Left ventricle myocardium inferior (tissue), 1 donor: ENCODE results near the gene MGAT1. TPM values are rescaled to one million over a fixed set of nuclear protein-coding genes. Genes with fewer than 3 reads are reported as not detected.
"Not testable (repeated sequence)": the region's sequence is repeated elsewhere in the genome, so short reads cannot be mapped to it uniquely, and the experiment has no call there.

Experiments used
- DNase-seq: peaks from one replicate; pipeline ENCODE4 v3.0.0-alpha.2; 2020
- H3K27ac ChIP-seq: fragments of 200-600 bp; replicated peaks from 2 replicates; pipeline ENCODE4 v1.8.0; 2021
- H3K27me3 ChIP-seq: fragments of 200-600 bp; 2 replicates; pipeline ENCODE4 v1.8.0; 2021; ENCODE audit warnings: low read depth
- H3K36me3 ChIP-seq: fragments of 200-600 bp; 2 replicates; pipeline ENCODE4 v1.8.0; 2021
- H3K4me1 ChIP-seq: fragments of 200-600 bp; 2 replicates; pipeline ENCODE4 v1.8.0; 2021
- H3K4me3 ChIP-seq: fragments of 200-600 bp; 2 replicates; pipeline ENCODE4 v1.8.0; 2021; ENCODE audit warnings: mild to moderate bottlenecking, moderate library complexity
- H3K9me3 ChIP-seq: fragments of 200-600 bp; replicated peaks from 2 replicates; pipeline ENCODE4 v1.8.0; 2021
- intact Hi-C: fragments of 100-400 bp; cut with micrococcal nuclease; formaldehyde crosslinking; loops from one replicate; pipeline ENCODE4 v1.11.0; 2022
- total RNA-seq: library from RNA; stranded (reverse); fragmentation: NEBNext Ultra II Directional; extraction: Animal tissue kit (Norgen Biotek cat#: 25700); gene quantifications from one replicate; pipeline ENCODE4 v1.2.1, GENCODE V29; 2021
- TF ChIP-seq, protein P1 (sequence below): fragments of 200-600 bp; IDR thresholded peaks from 2 replicates; pipeline ENCODE4 v1.8.0; 2021; ENCODE audit warnings: antibody characterized with exemption, mild to moderate bottlenecking, borderline replicate concordance
- donor health status: DM: no; HTN: yes; CAD: no; lungs with severe emphysema.

Gene MGAT1
- total RNA-seq, 1 donor from 2014 or later, result 60.4 TPM

DNA sequence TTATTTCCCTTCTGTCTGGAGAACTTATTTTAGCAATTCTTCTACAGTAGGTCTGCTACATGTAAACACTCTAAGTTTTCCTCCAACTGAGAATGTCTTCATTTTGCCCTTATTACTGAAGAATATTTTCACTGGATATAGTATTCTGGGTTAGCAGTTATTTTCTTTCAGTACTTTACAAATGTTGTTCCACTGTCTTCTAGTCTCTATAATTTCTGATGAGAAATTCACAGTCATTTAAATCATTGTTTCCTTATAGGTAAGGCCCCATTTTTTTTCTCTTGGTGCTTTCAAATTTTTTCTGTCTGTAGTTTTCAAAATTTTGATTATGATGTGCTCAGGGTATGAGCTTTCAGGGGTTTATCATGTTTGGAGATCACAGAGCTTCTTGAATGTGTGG, 30.8 kb downstream of the MGAT1 start:
- Histone ChIP-seq H3K9me3 (peaks cover 31% of the 10 kb centered on the region), H3K27me3 (no peaks in the 10 kb centered on the region), H3K36me3 (no peaks in the 10 kb centered on the region), H3K4me3 (no peak overlapping the region), H3K27ac (no peak overlapping the region), H3K4me1 (no peaks in the 10 kb centered on the region)
- intact Hi-C loops, result no loop called here
- no peak for DNase-seq
- TF ChIP-seq, protein P1, sequence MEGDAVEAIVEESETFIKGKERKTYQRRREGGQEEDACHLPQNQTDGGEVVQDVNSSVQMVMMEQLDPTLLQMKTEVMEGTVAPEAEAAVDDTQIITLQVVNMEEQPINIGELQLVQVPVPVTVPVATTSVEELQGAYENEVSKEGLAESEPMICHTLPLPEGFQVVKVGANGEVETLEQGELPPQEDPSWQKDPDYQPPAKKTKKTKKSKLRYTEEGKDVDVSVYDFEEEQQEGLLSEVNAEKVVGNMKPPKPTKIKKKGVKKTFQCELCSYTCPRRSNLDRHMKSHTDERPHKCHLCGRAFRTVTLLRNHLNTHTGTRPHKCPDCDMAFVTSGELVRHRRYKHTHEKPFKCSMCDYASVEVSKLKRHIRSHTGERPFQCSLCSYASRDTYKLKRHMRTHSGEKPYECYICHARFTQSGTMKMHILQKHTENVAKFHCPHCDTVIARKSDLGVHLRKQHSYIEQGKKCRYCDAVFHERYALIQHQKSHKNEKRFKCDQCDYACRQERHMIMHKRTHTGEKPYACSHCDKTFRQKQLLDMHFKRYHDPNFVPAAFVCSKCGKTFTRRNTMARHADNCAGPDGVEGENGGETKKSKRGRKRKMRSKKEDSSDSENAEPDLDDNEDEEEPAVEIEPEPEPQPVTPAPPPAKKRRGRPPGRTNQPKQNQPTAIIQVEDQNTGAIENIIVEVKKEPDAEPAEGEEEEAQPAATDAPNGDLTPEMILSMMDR, result no peak

DNA sequence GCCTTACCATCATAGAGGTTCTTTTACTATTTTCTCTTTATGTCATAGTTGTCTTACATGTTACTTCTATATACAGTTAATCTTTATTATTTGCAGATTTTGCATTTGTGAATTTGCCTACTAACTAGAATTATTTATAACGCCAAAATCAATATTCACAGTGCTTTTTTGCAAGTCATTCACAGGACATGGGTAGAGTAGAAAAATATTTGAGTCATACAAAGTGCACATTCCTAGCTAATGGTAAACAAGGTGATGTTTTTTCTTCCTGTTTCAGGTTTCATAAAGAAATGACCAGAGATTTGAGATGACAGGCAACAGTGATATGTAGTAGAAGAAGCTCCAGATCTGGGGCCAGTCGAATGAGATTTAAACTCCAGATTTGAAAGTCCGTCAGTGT, 32.8 kb downstream of the MGAT1 start:
- peaks cover 42% of the 10 kb centered on the region for H3K9me3 ChIP-seq
- intact Hi-C loops, result no loop called here
- no peaks in the 10 kb centered on the region for H3K4me1 ChIP-seq
- H3K4me3 ChIP-seq, result no peak overlapping the region
- no peaks in the 10 kb centered on the region for H3K36me3 ChIP-seq
- TF ChIP-seq, protein P1, result no peak
- no peak overlapping the region for H3K27ac ChIP-seq
- H3K27me3 ChIP-seq, result peaks cover under 1% of the 10 kb centered on the region
- DNase-seq, result no peak

DNA sequence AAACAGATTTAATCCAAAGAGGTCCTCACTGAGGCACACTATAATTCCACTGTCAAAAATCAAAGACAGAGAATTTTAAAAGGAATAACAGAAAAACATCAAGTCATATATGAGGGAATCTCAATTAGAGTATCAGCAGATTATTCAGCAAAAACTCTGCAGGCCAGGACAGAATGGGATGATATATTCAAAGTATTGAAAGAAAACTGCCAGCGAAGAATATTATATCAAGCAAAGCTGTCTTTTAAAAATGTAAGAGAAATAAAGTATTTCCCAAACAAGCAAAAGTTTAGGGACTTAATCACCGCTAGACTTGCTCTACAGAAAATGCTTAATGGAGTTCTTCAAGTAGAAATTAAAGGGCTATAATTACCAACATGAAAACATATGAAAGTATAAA, 47.0 kb downstream of the MGAT1 start:
- no peak for DNase-seq
- Histone ChIP-seq H3K4me1 (no peaks in the 10 kb centered on the region), H3K27me3 (peaks cover 6% of the 10 kb centered on the region), H3K27ac (no peak overlapping the region), H3K36me3 (no peaks in the 10 kb centered on the region), H3K9me3 (peaks cover 46% of the 10 kb centered on the region), H3K4me3 (no peak overlapping the region)
- intact Hi-C loops, result no loop called here
- TF ChIP-seq, protein P1, result no peak

DNA sequence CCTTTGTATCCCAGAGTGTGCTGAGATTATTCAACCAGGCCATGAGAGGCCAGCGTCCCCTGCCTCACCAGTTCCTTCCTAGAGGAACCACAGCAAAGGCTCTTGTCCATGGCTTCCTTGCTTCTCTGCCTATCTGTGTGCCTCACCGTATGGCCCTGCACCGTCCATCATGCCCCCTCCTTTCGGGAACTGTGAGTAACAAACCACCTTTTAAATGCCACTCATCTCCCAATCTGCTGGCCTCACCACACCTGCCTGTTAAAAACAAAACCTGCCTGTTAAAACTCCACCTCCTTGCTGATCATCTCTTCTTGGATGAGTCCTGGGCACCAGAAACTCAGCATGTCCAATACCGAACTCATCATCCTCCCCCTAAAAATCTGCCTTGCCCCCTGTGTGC, 58.4 kb downstream of the MGAT1 start:
- H3K27ac ChIP-seq, result no peak overlapping the region
- no peaks in the 10 kb centered on the region for H3K9me3 ChIP-seq
- H3K36me3 ChIP-seq, result no peaks in the 10 kb centered on the region
- H3K27me3 ChIP-seq, result peaks cover 73% of the 10 kb centered on the region
- intact Hi-C loops, result no loop called here
- H3K4me3 ChIP-seq, result no peak overlapping the region
- DNase-seq, result no peak
- TF ChIP-seq, protein P1, result no peak
- no peaks in the 10 kb centered on the region for H3K4me1 ChIP-seq

DNA sequence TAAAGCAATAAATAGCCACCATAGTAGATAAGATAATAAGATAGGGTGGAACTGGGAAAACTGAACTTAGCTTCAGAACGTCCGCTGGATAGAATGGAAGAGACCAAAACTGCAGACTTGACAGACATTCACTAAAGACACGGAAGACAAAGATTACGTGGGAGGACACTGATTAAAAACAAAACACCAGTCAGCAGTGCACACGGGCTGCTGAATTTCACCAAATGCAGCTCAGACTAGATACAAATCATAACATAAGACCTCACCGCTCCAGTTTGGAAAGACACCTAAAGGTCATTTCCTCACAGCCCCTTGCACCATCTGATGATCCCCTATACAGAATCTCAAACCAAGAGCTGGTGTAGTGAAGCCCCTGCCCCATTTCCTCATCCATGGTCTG, 59.9 kb downstream of the MGAT1 start:
- Histone ChIP-seq H3K27me3 (peaks cover 87% of the 10 kb centered on the region), H3K36me3 (no peaks in the 10 kb centered on the region), H3K27ac (no peak overlapping the region), H3K4me1 (no peaks in the 10 kb centered on the region), H3K4me3 (no peak overlapping the region), H3K9me3 (no peaks in the 10 kb centered on the region)
- DNase-seq, result no peak
- intact Hi-C loops, result no loop called here
- TF ChIP-seq, protein P1, result no peak

DNA sequence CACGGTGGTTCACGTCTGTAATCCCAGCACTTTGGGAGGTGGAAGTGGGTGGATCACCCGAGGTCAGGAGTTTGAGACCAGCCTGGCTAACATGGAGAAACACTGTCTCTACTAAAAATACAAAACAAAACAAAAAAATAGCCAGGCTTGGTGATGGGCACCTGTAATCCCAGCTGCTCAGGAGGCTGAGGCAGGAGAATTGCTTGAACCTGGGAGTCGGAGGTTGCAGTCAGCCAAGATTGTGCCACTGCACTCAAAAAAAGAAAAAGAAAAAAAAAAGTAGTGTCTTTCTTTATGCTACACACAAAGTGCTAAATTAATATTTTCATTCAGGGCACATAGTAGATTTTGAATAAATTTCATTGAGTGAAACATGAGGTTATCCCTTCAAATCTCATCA, 61.7 kb downstream of the MGAT1 start:
- H3K27ac ChIP-seq, result not testable (repeated sequence)
- peaks cover 87% of the 10 kb centered on the region for H3K27me3 ChIP-seq

More for the DNA sequence above, 61.7 kb downstream of the MGAT1 start:
- H3K9me3 ChIP-seq, intact Hi-C loops, H3K4me1 ChIP-seq, DNase-seq, H3K36me3 ChIP-seq, H3K4me3 ChIP-seq: not testable (repeated sequence)
